ENCODE data around the gene STK24. TPM values are rescaled to one million over a fixed set of nuclear protein-coding genes. Genes with fewer than 3 reads are reported as not detected.

The STK24 gene
- total RNA-seq, 6 experiments from 2014 or later: 72.2 to 89.8 (median 80.5) TPM

DNA sequence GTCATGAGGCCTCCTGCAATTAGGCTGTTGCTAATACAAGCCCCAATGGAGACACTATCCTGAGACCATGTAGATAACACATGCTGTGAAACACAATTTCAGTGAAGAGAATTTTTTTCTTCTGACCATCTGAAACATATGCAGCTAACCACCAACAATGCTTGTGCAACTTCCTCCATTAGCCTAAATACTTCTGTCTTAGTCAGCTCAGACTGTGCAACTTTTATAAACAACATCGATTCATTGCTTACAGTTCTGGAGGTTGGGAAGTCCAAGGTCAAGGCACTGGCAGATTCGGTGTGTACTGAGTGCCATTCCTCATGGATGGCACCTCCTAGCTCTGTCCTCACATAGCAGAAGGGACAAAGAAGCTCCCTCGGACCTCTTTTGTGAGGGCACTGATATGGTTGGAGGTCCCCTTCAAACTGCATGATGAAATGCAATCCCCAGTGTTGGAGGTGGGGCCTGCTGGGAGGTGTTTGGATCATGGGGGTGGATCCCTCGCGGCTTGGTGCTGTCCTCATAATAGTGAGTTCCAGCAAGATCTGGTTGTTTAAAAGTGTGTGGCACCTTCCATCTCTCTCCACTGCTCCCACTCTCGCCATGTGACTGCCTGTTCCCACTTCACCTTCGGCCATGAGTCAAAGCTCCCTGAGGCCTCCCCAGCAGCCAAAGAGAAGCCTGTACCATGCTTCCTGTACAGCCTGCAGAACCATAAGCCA is 27.7 kb downstream of the STK24 start:
- Mint-ChIP-seq H3K27me3 (ENCODE audit: insufficient read depth) (no peaks in the 10 kb centered on the region; the same call in 1 of the 2 replicates), H3K36me3 (ENCODE audit: low read depth) (peaks cover 50% of the 10 kb centered on the region), H3K4me1 (ENCODE audit: low read depth) (peaks cover 86% of the 10 kb centered on the region), H3K9me3 (peaks cover 17% of the 10 kb centered on the region), H3K27ac (peak overlapping the region; percentile 89), H3K4me3 (peak overlapping the region; percentile 77)
- TF ChIP-seq, protein P1, sequence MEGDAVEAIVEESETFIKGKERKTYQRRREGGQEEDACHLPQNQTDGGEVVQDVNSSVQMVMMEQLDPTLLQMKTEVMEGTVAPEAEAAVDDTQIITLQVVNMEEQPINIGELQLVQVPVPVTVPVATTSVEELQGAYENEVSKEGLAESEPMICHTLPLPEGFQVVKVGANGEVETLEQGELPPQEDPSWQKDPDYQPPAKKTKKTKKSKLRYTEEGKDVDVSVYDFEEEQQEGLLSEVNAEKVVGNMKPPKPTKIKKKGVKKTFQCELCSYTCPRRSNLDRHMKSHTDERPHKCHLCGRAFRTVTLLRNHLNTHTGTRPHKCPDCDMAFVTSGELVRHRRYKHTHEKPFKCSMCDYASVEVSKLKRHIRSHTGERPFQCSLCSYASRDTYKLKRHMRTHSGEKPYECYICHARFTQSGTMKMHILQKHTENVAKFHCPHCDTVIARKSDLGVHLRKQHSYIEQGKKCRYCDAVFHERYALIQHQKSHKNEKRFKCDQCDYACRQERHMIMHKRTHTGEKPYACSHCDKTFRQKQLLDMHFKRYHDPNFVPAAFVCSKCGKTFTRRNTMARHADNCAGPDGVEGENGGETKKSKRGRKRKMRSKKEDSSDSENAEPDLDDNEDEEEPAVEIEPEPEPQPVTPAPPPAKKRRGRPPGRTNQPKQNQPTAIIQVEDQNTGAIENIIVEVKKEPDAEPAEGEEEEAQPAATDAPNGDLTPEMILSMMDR (IDR thresholded peaks at IDR 0.05): no peak
- DNase-seq: peak; percentile 88

DNA sequence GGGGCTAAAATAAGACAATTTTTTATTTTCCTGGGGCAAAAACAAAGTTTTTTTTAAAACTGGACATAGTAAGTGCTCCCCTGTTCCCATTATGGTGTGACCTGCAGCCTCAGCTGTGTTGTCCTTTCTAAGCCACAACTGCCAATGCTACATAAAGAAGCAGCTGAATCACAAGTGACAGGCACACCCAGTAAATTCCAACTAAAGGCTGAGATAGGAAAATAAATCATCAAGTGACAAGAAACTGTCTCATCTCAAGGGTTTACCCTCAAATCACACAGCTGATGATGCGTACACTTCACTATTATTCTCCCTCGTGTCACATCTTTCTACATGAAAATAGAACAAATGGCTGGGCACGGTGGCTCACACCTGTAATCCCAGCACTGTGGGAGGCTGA is 28.7 kb downstream of the STK24 start:
- TF ChIP-seq, protein P1 (IDR thresholded peaks at IDR 0.05): no peak
- no peak for DNase-seq

DNA sequence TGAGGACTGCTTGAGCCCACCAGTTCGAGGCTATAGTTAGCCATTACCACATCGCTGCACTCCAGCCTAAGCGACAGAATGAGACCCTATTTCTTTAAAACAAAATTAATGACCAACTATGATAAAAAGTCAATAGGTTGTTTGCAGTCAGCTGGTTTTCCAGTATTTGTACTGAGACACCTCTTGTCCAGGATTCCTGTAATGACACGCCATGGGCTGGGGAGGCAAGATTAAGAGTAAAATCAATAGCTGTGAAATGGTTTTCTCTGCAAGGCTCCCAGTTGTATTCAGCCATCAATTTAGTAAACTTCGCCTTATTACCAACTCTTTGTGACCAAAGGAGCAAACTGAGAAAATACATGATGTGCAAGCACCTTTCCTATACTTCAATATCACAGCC is 29.5 kb downstream of the STK24 start:
- H3K9me3 Mint-ChIP-seq: peaks cover 17% of the 10 kb centered on the region
- no peak overlapping the region for H3K4me3 Mint-ChIP-seq
- H3K27ac Mint-ChIP-seq: peak overlapping the region; percentile 89
- TF ChIP-seq, protein P1 (IDR thresholded peaks at IDR 0.05): no peak
- peaks cover 47% of the 10 kb centered on the region for H3K36me3 Mint-ChIP-seq (ENCODE audit: low read depth)
- H3K4me1 Mint-ChIP-seq (ENCODE audit: low read depth): peaks cover 90% of the 10 kb centered on the region
- H3K27me3 Mint-ChIP-seq (ENCODE audit: insufficient read depth): no peaks in the 10 kb centered on the region; the same call in none of the 2 replicates
- no peak for DNase-seq

More for the DNA sequence above, 28.7 kb downstream of the STK24 start:
- peaks cover 86% of the 10 kb centered on the region for H3K4me1 Mint-ChIP-seq (ENCODE audit: low read depth)
- peaks cover 17% of the 10 kb centered on the region for H3K9me3 Mint-ChIP-seq
- peak overlapping the region; percentile 89 for H3K27ac Mint-ChIP-seq
- no peaks in the 10 kb centered on the region; the same call in none of the 2 replicates for H3K27me3 Mint-ChIP-seq (ENCODE audit: insufficient read depth)
- H3K4me3 Mint-ChIP-seq: peak overlapping the region; percentile 63
- H3K36me3 Mint-ChIP-seq (ENCODE audit: low read depth): peaks cover 50% of the 10 kb centered on the region

DNA sequence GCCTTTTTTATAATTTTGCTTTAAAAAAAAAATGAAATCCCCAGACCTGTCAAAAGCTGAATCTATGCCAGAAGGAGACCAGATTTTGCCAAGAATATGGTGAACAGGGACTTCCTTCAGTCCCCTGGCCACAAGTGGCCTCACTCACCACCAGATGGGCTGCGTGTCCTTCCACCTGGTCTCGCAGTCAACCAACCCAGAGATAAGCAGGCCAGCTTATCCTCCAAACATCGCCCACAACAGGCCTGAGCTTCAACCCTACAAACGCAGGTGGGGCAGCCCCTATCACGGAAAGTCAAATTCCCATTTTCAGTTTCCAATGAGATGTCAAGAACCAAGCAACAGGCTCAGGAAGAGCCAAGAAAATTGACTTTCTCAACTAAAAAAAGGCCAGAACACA is 30.5 kb downstream of the STK24 start:
- no peak overlapping the region for H3K4me3 Mint-ChIP-seq
- peaks cover 3% of the 10 kb centered on the region for H3K27me3 Mint-ChIP-seq (ENCODE audit: insufficient read depth)
- H3K27ac Mint-ChIP-seq: peak overlapping the region; percentile 95
- no peak for DNase-seq
- peaks cover 16% of the 10 kb centered on the region for H3K9me3 Mint-ChIP-seq
- TF ChIP-seq, protein P1 (IDR thresholded peaks at IDR 0.05): no peak
- H3K4me1 Mint-ChIP-seq (ENCODE audit: low read depth): peaks cover 90% of the 10 kb centered on the region
- peaks cover 40% of the 10 kb centered on the region for H3K36me3 Mint-ChIP-seq (ENCODE audit: low read depth)

DNA sequence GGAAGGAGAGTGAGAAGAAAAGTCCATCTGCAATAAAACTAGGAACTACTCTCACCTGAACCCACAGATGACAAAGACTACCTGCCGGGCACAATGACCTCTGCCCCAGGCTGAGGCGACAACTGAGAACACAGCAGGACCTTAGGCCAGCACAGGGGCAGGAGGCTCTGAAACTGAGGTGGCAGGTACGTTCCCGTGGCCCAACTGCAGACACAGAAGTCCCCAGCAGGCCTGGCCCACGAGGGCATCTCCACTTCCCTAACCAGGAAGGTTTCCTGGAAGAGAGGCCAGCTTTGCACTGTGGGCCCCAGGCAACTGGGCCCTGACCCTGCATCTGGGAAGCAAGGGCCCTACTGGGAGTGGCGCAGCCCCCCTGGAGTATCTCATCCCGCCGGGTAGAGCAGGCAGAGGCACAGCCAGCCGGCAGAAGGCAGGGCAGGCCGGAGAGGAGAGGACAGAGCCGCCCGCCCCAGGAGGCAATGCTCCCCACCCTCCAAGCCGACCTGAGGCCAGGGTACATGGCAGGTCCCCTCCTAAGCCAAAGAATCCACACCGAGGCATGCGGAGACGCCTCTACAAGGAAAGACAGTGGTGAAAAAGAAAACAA is 32.7 kb downstream of the STK24 start:
- Mint-ChIP-seq H3K9me3 (peaks cover 3% of the 10 kb centered on the region), H3K4me1 (ENCODE audit: low read depth) (peaks cover 93% of the 10 kb centered on the region), H3K27me3 (ENCODE audit: insufficient read depth) (peaks cover 5% of the 10 kb centered on the region; the same call in 1 of the 2 replicates), H3K4me3 (peak overlapping the region; percentile 64), H3K36me3 (ENCODE audit: low read depth) (peaks cover 22% of the 10 kb centered on the region), H3K27ac (peak overlapping the region; percentile 95)
- no peak for DNase-seq
- TF ChIP-seq, protein P1 (IDR thresholded peaks at IDR 0.05): no peak
